B cell (primary cell): ENCODE measurements around the gene PDZRN3. TPM values are rescaled to one million over a fixed set of nuclear protein-coding genes. Genes with fewer than 3 reads are reported as not detected.

Experiments used
- ATAC-seq: fragments of 200-7000 bp; cut with Tn5 transposase; one replicate; pipeline ENCODE4 v1.10.0; 2021; ENCODE audit warnings: low read depth, mild to moderate bottlenecking, moderate number of reproducible peaks, moderate library complexity
- CTCF ChIA-PET: fragments of 350-600 bp; sonication (Branson Sonifier 250); formaldehyde crosslinking; loops from one replicate; lab custom pipeline; 2021; ENCODE audit warnings: antibody characterized with exemption, inconsistent platforms; lab: Charles Lee
- POLR2A ChIA-PET: fragments of 350-600 bp; sonication (Branson Sonifier 250); formaldehyde crosslinking; loops from one replicate; lab custom pipeline; 2021; ENCODE audit warnings: antibody characterized with exemption; lab: Charles Lee
- DNase-seq: peaks from one replicate; pipeline ENCODE4 v3.0.0; 2013
- H2AFZ ChIP-seq: 2 replicates; pipeline ENCODE4 v1.6.1; 2012; ENCODE audit warnings: mild to moderate bottlenecking, low read depth, low read length; ENCODE audit not compliant: insufficient read depth, poor library complexity, severe bottlenecking
- H3K27ac ChIP-seq, 2 donors: 1 replicate in 1 of 2; 2 replicates in 1 of 2; pipeline ENCODE4 v1.5.1; 2012 to 2013; ENCODE audit warnings: low read length in 2 of 2, mild to moderate bottlenecking in 2 of 2, moderate library complexity in 1 of 2
- H3K27me3 ChIP-seq, 4 experiments: fragments of 200-600 bp in 1 of 4; sonication (generic) in 1 of 4; replicated peaks in 1 of 4; 1 replicate in 2 of 4; 2 replicates in 2 of 4; pipeline versions ENCODE4 v1.6.1 to v1.7.0; 2013 to 2016; ENCODE audit warnings: low read length in 3 of 4, mild to moderate bottlenecking in 2 of 4, mixed read lengths in 1 of 4, moderate library complexity in 1 of 4; ENCODE audit not compliant: insufficient read depth in 4 of 4, control insufficient read depth in 3 of 4; ENCODE audit errors: control extremely low read depth in 1 of 4
- H3K36me3 ChIP-seq, 2 experiments: replicated peaks in 1 of 2; 1 replicate in 1 of 2; 2 replicates in 1 of 2; pipeline versions ENCODE4 v1.6.1 to v1.7.1; 2013; ENCODE audit warnings: low read length in 1 of 2; ENCODE audit not compliant: insufficient read depth in 2 of 2, control insufficient read depth in 1 of 2; ENCODE audit errors: control extremely low read depth in 1 of 2, extremely low read depth in 1 of 2
- H3K4me1 ChIP-seq, 2 donors: fragments of 200-600 bp in 1 of 2; sonication (generic) in 1 of 2; 1 replicate in 1 of 2; 2 replicates in 1 of 2; pipeline versions ENCODE4 v1.5.1 to v1.6.1; 2013 to 2017; ENCODE audit warnings: low read length in 2 of 2; ENCODE audit not compliant: control insufficient read depth in 2 of 2, insufficient read depth in 2 of 2
- H3K4me2 ChIP-seq: replicated peaks from 2 replicates; pipeline ENCODE3; 2012; ENCODE audit warnings: mild to moderate bottlenecking, low read depth, low read length; ENCODE audit not compliant: poor library complexity, severe bottlenecking
- H3K4me3 ChIP-seq, 5 experiments: fragments of 200-600 bp in 1 of 5; sonication (generic) in 1 of 5; 1 replicate in 3 of 5; 2 replicates in 2 of 5; pipeline versions ENCODE4 v1.5.1 to v1.7.0; 2011 to 2016; ENCODE audit warnings: low read length in 4 of 5, mild to moderate bottlenecking in 4 of 5, low read depth in 2 of 5, control low read depth in 1 of 5, moderate library complexity in 1 of 5; ENCODE audit not compliant: insufficient read depth in 1 of 5; ENCODE audit errors: control extremely low read depth in 1 of 5, extremely low read depth in 1 of 5
- H3K79me2 ChIP-seq: fragments of 200-600 bp; sonication (generic); one replicate; pipeline ENCODE4 v1.6.0; 2016; ENCODE audit warnings: low read length; ENCODE audit not compliant: control insufficient read depth, insufficient read depth
- H3K9ac ChIP-seq: fragments of 200-600 bp; sonication (generic); 2 replicates; pipeline ENCODE4 v1.6.1; 2017; ENCODE audit warnings: mild to moderate bottlenecking, low read length, moderate library complexity
- H3K9me3 ChIP-seq, 3 donors: one replicate each; pipeline versions ENCODE4 v1.6.1 to v1.7.1; 2013; ENCODE audit warnings: low read length in 2 of 3; ENCODE audit not compliant: control insufficient read depth in 2 of 3, insufficient read depth in 1 of 3; ENCODE audit errors: control extremely low read depth in 1 of 3
- H4K20me1 ChIP-seq: 2 replicates; pipeline ENCODE4 v1.6.0; 2012; ENCODE audit warnings: mild to moderate bottlenecking, low read length; ENCODE audit not compliant: insufficient read depth, control insufficient read depth, poor library complexity, severe bottlenecking
- H3K27ac Mint-ChIP-seq: one replicate; pipeline ENCODE4 v1.8.0; 2021; ENCODE audit warnings: mixed read lengths
- H3K27me3 Mint-ChIP-seq: one replicate; pipeline ENCODE4 v1.8.0; 2021; ENCODE audit warnings: mixed read lengths
- H3K4me1 Mint-ChIP-seq: one replicate; pipeline ENCODE4 v1.8.0; 2021; ENCODE audit warnings: mixed read lengths
- H3K4me3 Mint-ChIP-seq: one replicate; pipeline ENCODE4 v1.8.0; 2021; ENCODE audit warnings: mixed read lengths
- H3K9me3 Mint-ChIP-seq: one replicate; pipeline ENCODE4 v1.8.0; 2022; ENCODE audit warnings: mixed read lengths; ENCODE audit not compliant: insufficient read depth
- CTCF ChIP-seq: fragments of 200-600 bp; IDR thresholded peaks from one replicate; pipeline ENCODE4 v1.8.0; 2022; ENCODE audit warnings: antibody characterized with exemption, mild to moderate bottlenecking
- EZH2 ChIP-seq: IDR thresholded peaks from 2 replicates; pipeline ENCODE4 v1.6.1; 2012; ENCODE audit warnings: borderline replicate concordance, low read depth, mild to moderate bottlenecking, moderate library complexity, low read length; ENCODE audit not compliant: insufficient read depth, poor library complexity, severe bottlenecking
- WGBS: methylation state at CpG from one replicate; pipeline ENCODE4 v1.1.5; 2013; ENCODE audit warnings: missing lambda C conversion rate; ENCODE audit not compliant: insufficient coverage; 5-methylcytosine and 5-hydroxymethylcytosine counted together
- intact Hi-C: fragments of 100-400 bp; cut with micrococcal nuclease; formaldehyde crosslinking; loops from one replicate; pipeline ENCODE4 v1.10.0; 2022
- polyA plus RNA-seq: library from polyadenylated mRNA; depleted of rRNA; stranded (reverse); fragments of >200 nt; gene quantifications from 2 replicates; pipeline ENCODE4 v1.2.3, GENCODE V29; 2012
- total RNA-seq, 2 donors: library from RNA; stranded (reverse); fragments of 120-200 nt in 1 of 2; gene quantifications; 1 replicate in 1 of 2; 2 replicates in 1 of 2; pipeline versions ENCODE4 v1.2.3 to v1.2.4, GENCODE V29; 2013 to 2022

The PDZRN3 gene
- total and polyA plus RNA-seq, 2 donors (not counting 1 experiment from before 2014, with no cell fraction given): not detected

GRCh38 chr3:73491287-73491662, 133.5 kb downstream of the PDZRN3 start:
- no peak overlapping the region for H3K4me3 ChIP-seq
- H3K4me2 ChIP-seq: no peak overlapping the region
- no peak overlapping the region for H3K4me3 Mint-ChIP-seq
- peaks cover 13% of the 10 kb centered on the region for H3K27me3 Mint-ChIP-seq
- H3K4me1 ChIP-seq: no peaks in the 10 kb centered on the region
- no peaks in the 10 kb centered on the region for H3K9me3 ChIP-seq
- TF ChIP-seq EZH2: no peak
- no peak overlapping the region for H2AFZ ChIP-seq
- no peak overlapping the region for H3K9ac ChIP-seq
- ATAC-seq: no peak
- POLR2A ChIA-PET: no interaction called here
- no peak for DNase-seq
- H4K20me1 ChIP-seq: no peaks in the 10 kb centered on the region
- no peaks in the 10 kb centered on the region for H3K36me3 ChIP-seq
- peaks cover 0 to 7% (median 0%) of the 10 kb centered on the region in 4 experiments for H3K27me3 ChIP-seq
- no peaks in the 10 kb centered on the region for H3K9me3 Mint-ChIP-seq
- no peaks in the 10 kb centered on the region for H3K79me2 ChIP-seq
- no peak overlapping the region for H3K27ac Mint-ChIP-seq
- intact Hi-C loops: no loop called here
- H3K27ac ChIP-seq: no peak overlapping the region
- CTCF ChIA-PET: no interaction called here
- no peaks in the 10 kb centered on the region for H3K4me1 Mint-ChIP-seq

- Mint-ChIP-seq H3K27ac (no peak overlapping the region), H3K9me3 (no peaks in the 10 kb centered on the region), H3K4me3 (no peak overlapping the region), H3K27me3 (peaks cover 13% of the 10 kb centered on the region), H3K4me1 (no peaks in the 10 kb centered on the region)
- ATAC-seq (no peak), DNase-seq (no peak)
- H3K79me2 ChIP-seq: no peaks in the 10 kb centered on the region
- H3K9ac ChIP-seq: no peak overlapping the region
- H2AFZ ChIP-seq: no peak overlapping the region
- ChIA-PET POLR2A (no interaction called here), CTCF (no interaction called here)
- TF ChIP-seq CTCF (no peak), EZH2 (no peak)
- no peaks in the 10 kb centered on the region for H3K4me1 ChIP-seq
- intact Hi-C loops: no loop called here
- H3K9me3 ChIP-seq: no peaks in the 10 kb centered on the region
- WGBS: 74% methylated on average over 5 of the region's 8 CpGs
- H4K20me1 ChIP-seq: no peaks in the 10 kb centered on the region
- H3K4me2 ChIP-seq: no peak overlapping the region
- peaks cover 0 to 7% (median 0%) of the 10 kb centered on the region in 4 experiments for H3K27me3 ChIP-seq
- no peaks in the 10 kb centered on the region for H3K36me3 ChIP-seq
- no peak overlapping the region for H3K4me3 ChIP-seq
- H3K27ac ChIP-seq: no peak overlapping the region
Observed at GRCh38 chr3:73490453-73491286, 134.1 kb downstream of the PDZRN3 start.
